NCI-H1417 treated with DMSO at 0.1 percent for 48 hours (cell line): ENCODE measurements around the gene SH3RF2.
"Not testable (repeated sequence)": the region's sequence is repeated elsewhere in the genome, so short reads cannot be mapped to it uniquely, and the experiment has no call there.

Experiments
- DNase-seq: peaks from one replicate; lab custom pipeline; 2025; lab: John Stamatoyannopoulos, UW

The SH3RF2 gene, protein sequence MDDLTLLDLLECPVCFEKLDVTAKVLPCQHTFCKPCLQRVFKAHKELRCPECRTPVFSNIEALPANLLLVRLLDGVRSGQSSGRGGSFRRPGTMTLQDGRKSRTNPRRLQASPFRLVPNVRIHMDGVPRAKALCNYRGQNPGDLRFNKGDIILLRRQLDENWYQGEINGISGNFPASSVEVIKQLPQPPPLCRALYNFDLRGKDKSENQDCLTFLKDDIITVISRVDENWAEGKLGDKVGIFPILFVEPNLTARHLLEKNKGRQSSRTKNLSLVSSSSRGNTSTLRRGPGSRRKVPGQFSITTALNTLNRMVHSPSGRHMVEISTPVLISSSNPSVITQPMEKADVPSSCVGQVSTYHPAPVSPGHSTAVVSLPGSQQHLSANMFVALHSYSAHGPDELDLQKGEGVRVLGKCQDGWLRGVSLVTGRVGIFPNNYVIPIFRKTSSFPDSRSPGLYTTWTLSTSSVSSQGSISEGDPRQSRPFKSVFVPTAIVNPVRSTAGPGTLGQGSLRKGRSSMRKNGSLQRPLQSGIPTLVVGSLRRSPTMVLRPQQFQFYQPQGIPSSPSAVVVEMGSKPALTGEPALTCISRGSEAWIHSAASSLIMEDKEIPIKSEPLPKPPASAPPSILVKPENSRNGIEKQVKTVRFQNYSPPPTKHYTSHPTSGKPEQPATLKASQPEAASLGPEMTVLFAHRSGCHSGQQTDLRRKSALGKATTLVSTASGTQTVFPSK

DNA sequence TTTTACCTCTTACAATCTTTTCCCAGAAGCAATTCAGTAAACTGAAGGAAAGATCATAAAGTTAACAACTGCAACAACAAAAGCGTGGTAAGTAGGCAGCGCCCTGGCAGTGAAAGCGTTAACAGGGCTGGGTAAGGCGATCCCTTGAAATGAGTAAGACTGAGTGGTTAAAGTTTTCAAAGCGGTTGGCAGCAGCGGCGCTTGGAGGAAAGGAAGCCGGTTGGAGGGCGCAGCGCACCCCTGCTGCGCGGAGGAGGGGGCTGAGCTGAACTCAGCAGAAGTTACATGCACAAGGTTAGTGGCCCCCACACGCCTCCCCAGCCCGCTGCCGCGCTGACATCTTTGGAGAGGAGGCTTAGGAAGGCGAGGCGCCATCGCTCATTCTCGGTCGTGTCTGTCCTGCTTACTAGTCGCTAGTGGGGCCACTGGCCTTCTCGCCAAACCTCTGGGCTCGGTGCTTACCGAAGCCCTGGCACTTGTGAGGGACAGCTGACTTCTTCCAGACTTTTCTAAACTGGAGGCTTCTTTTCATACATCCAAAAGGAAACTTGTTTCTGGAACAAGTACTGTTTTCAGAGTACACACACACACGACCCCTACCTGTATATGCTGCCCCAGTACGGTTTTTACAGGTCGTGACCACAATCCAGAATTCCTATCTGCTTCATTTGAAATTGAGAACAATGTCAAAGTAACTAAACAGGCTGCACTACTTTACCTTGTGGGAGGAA lies at the start of gene SH3RF2:
SH3RF2 (plus strand) TSS at position 178 of the 731 bp plus-strand sequence. CDS start 1,351 bp downstream, outside the sequence.
- no peak for DNase-seq

DNA sequence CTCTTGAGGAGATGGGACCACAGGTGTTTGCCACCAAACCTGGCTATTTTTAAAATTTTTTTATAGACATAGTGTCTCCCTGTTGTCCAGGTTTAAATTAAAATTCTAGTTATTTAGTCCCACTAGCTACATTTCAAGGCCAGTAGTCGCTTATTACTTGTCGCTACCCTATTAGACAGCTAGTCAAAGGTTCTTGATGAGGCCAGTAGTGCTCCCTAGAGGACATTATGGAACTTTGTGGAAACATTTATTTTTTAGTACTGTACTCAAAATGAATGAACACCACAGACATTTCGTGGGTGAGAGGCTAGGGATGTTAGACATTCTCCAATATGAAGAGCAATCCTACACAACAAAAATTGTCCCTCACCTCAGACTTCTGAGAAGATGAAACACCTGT lies 49.2 kb upstream of the SH3RF2 start:
- DNase-seq = no peak

DNA sequence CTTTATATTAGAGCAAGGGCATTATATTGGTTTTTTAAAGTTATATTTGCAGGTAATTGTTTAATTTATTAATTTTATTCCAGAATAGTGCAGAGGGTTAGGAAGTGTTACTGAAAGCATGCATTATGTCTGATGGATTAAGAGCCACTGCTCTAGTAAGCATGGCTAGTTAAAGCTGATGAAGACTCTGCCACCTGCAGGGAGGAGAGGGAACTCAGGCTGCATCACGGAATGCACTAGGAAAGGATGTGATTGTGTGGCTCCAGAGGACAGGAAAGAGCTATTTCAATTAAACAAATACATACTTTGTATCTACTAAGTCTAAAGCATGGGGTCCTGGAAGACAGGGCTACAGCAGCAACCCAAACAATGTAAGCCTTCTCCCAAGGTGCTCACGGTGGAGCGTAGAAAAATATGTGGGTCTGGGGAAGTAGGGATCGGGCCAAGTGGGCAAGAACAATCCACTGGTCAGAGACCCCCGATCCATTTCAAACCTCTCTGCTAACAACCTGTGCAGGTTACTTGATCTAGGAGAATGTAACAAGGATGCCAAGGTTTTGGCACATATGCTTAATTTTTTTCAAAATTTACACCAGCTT lies 48.3 kb upstream of the SH3RF2 start:
- DNase-seq = no peak

DNA sequence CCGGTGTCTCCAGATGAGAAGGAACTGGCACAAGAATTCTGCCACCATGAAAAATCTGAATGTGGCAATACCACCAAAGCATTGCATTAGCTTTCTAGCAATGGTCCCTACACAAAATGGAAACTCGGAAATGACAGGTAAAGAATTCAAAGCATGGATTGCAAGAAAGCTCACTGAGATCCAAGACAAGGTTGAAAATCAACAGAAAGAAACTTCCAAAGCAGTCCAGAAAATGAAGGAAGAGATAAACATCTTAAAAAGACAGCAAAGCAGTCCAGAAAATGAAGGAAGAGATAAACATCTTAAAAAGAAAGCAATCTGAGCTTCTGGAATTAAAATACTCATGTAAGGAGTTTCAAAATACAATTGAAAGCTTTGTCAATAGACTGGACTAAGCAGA lies 46.8 kb upstream of the SH3RF2 start:
- DNase-seq = no peak

DNA sequence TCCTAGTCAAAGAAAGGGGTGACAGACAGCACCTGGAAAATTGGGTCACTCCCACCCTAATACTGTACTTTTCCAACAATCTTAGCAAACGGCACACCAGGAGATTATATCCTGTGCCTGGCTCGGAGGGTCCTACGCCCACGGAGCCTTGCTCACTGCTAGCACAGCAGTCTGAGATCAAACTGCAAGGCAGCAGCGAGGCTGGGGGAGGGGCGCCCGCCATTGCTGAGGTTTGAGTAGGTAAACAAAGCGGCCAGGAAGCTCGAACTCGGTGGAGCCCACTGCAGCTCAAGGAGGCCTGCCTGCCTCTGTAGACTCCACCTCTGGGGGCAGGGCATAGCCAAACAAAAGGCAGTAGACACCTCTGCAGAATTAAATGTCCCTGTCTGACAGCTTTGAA lies 45.0 kb upstream of the SH3RF2 start:
- not testable (repeated sequence) for DNase-seq

DNA sequence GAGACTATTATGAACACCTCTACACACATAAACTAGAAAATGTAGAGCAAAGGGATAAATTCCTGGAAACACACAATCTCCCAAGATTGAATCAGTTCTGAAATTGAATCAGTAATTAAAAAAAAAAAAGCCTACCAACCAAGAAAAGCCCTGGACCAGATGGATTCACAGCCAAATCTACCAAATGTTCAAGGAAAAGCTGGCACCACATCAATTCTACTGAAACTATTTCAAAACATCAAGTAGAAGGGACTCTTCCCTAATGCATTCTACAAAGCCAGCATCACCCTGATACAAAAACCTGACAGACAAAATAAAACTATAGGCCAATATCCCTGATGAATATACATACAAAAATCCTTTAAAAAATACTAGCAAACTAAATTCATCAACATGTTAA lies 38.2 kb upstream of the SH3RF2 start:
- no peak for DNase-seq

DNA sequence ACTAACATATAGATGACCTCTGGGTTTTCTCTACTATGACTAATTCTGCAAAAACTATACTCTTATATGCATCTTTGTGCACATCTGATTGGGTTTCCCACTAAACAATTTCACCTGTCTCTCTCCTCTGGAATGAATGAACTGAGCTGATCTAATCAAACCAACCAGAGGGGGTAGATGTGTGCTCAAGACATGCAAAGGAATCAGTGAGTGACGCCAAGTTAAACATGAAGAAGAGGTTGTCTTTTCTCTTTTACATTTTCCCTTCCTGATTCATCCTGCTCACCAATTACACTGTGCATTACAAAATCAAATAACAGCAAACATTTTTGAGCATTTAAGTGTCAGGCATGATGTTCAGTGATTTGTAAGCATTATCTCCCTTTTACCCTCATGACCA lies 34.0 kb upstream of the SH3RF2 start:
- DNase-seq = no peak

DNA sequence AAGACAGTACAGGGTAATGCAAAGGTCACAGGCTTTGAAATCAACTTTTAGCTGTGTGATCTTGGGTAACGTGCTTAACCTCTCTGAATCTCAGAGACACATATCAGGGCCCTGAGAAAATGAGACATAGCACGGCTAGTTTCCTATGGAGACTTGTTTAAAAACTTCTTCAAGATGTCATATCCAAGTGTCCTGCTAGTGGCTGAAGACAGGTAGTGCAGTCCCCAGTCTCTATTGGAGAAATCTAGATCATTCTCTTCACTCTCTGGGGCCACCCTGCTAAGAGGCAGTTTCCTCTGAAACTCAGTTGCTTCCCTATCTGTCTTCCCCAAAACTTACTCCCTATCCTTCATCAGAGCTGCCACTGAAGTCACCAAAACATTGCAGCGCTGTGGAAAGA lies 33.3 kb upstream of the SH3RF2 start:
- no peak for DNase-seq

DNA sequence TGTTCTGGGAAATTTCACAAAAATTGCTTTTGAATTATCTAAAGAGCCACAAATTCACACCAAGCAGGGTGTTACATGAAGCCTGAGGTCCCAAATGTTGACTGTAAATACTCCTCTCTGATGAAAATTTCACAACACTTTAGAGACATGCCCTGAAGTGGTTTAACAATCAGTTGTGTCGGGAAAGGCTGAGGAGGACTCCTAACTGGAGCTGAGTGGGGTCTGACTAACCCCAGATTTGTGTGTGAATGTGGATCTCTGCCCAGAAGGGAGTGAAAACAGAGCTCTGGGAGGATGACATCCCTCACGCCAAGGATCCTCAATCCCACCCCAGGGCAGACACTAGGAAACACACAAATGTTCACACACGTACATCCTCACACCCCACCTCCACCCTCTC lies 32.5 kb upstream of the SH3RF2 start:
- no peak for DNase-seq

DNA sequence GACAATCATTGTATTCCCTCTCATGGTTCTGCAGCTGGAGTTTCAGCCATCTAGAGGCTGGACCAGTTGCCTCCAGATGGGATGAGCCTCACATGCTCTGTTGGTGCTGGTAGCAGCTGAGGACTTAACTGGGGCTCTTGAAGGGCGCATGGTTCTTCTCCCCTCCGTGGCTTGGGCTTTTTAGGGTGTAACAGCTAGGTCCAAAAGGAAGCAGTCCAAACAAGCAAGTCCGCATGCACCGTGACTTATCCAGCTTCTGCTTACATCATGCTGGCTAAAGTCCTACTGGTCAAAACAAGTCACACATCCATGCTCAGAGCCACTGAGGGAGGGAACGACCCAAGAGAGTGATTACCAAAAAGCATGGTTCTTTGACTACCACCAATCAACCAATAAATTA lies 31.6 kb upstream of the SH3RF2 start:
- no peak for DNase-seq

DNA sequence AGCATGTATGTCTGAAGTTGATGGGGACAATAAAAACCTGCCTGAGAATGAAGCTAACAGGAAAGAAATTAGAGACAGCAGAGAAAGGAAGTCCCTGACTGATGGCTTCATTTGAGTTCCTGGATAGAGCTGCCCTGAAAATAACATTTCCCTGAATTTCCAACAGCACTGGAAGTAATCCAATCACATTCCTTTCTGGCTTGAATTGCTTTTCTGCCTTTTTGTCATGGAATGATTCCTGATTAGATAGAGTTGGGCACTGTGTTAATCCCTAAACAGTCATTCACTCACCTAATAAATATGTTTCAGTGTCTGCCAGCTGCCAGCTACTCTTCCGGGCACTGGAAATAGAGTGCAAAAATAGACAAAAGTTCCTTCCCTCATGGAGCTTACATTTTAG lies 30.0 kb upstream of the SH3RF2 start:
- no peak for DNase-seq

DNA sequence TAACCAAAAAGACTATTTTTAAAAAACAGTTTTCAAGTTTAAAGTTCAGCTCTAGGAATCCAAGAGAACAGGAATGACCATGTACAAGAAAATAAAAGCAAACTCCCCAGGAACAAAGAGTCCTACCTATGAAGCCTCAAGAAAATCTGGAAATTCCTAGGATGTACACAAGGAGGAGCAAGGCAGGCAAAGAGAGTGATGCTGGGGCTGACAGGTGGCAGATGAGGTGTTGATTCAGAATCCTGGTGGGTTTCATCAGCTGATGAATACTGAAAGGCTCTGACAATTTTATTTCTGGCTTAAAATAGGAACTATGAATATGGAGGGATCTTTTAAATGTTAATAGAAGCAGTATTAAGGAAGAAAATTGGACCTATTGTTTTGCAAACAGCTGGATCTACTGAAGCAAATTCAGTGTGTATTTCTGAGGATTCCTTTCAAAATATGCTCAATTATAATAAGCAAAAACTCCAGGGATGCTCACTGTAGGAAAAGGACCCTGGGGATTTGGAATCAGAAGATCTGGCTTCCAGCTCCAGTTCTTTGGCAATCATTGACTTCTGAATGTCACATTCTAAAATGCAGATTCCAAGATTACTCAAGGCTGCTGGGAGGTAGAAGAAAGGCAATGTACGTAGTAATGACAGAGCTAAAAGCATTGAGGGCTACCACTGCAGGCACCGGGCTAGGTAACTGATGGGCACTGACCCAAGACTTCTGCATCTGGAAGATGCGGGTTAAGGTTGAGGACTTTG lies 28.0 kb upstream of the SH3RF2 start:
- DNase-seq = no peak

DNA sequence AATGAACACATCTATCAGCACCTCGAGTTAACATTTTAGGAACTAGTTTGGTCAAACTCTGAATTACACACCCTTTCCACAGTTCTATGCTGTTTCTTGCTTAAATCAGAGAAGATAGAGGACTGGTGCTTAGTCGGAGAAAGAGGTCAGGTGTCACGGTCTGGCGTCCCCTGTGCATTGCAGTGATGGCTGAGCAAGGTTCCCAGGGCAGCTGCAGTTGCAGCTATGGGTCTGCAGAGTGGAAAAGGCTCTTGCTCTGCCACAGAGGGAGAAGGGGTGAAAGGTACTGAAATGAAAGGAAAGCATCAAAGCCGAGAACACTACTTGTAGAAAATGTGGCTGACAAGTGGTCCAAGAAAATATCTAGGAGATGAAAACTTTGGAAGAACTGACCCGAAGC lies 25.2 kb upstream of the SH3RF2 start:
- DNase-seq = no peak

DNA sequence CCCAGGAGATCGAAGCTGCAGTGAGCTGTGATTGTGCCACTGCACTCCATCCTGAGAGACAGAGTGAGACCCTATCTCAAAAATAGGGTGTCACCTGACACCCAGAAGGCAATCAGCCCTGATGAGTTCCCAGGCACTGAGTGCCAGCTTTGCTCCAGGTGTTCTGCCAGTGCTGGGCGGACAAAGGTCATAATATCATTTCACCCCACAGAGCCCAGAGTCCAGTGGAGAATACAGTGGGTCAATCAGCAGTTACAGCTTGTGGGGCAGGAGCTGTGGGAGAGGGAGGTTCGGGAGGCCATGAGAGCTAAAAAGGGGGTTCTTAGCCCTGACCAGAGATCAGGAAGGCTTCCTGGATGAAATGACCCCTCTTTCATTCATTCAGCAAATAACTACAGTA lies 24.4 kb upstream of the SH3RF2 start:
- no peak for DNase-seq

DNA sequence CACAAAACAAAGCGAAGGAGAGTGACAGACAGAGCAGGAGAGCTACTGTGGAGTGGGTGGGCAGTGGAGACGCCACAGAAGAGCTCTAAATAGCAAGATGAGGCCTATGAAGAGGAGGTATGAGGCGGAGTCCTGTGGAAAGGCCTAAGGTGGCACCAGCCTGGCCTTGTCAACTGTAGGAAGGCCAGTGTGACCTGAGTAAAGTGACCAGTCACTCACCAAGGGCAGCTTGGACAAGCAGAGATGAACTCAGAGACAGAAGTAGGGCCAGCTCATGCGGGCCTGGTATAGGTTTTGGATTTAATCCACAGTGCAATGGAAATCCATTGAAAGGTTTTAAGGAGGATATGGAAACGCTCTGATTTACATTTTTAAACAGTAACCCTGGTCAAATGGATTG lies 23.8 kb upstream of the SH3RF2 start:
- no peak for DNase-seq

DNA sequence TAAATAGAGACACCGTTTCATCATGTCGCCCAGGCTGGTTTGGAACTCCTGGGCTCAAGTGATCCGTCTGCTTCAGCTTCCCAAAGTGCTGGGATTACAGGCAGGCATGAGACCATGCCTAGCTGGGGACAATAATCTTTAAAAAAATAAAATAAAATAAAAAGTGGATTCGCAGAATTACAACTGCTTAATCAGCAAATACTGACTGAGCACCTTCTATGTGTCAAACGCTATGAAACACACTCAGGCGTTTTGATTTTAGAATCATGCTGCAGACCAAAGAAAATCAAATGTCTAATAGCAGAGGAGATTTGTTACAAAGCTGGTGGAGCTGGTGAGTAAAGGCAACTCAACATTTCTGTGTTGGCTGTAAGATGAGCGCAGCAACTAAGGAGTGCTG lies 22.7 kb upstream of the SH3RF2 start:
- no peak for DNase-seq

DNA sequence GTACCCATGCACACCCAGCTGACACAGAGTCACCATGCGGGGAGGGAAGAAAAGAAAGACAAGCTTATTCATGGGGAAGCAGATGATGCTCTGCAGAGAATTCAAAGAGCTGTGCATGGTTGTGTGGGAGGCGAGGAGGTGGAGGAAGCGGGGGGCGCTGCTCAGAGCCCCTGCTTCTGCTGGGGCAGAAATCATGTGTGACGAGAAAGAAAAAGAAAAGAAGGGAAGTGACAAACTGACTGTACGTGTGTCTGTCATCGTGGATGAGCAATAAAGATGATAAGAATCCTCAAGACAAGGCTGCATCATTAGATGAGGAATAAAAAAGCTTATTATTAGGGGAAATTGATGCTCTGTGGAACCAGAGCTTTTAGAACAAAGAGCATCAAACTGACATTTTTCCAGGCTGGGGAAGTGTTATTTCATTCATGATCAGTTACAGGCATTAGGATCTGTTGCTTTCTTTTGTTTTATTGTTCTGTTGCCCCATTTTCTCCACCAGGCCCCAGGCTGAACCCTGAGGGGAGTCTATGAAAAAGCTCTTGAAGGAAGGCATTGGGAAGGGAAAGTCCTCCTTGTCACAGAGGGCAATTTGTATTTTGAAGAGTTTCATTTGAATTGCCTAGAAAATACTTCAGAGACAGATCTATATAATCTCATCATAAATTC lies 20.3 kb upstream of the SH3RF2 start:
- DNase-seq = no peak

DNA sequence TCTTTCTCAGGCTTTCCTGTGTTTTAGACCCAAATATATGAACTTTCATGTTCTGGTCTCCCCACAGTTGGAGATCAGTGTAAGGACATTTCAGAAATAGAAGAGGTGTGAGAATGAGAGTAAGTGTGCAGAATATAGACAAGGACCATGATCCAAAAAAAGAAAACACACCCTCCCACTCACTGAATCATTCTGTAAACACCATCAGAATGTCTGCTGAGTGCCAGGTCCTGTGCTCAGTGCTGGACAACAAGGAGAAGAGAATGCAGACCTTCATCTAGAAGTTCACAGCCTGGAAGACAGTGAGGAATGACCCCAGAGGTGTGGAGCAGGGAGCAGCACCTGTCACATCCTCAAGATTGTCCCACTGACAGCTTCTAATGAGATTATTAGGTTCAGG lies 19.1 kb upstream of the SH3RF2 start:
- no peak for DNase-seq

DNA sequence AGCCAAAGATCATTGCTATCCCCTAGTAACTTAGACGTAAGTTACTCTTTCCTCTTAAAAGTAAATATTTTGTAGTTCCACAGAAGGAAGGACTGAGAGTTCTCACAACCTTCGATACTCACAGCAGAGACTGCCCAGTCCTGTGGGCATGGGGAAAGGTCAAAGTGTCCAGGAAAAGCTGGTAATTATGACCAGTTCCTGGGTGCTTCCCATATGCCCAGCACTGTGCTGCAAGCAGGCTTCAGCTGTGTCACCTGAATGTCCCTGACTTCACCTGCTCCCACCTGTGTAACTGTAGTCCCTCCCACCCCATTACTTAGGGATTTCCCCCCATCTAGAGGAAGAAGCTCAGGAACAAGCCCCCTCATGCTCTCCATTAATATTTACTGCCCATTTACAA lies 18.0 kb upstream of the SH3RF2 start:
- DNase-seq = no peak

DNA sequence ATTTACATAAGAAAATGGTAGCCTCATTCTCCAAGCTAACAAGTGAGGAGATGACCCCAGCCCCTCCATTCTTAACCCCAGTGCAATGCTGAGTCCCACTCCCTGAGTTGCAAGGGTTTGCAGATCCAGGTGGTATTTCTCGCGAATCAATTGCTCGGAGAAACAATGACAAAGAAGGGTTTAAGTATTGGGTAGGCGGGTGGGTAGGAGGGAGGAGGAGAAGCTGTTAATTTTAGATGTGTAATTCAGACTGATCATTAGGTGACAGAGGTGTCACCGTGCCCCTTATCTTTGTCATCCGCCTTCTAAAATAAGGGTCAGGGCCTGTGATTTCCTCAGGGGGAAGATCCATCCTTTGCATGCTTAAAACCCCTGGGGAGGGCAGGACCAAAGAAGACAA lies 17.0 kb upstream of the SH3RF2 start:
- no peak for DNase-seq

DNA sequence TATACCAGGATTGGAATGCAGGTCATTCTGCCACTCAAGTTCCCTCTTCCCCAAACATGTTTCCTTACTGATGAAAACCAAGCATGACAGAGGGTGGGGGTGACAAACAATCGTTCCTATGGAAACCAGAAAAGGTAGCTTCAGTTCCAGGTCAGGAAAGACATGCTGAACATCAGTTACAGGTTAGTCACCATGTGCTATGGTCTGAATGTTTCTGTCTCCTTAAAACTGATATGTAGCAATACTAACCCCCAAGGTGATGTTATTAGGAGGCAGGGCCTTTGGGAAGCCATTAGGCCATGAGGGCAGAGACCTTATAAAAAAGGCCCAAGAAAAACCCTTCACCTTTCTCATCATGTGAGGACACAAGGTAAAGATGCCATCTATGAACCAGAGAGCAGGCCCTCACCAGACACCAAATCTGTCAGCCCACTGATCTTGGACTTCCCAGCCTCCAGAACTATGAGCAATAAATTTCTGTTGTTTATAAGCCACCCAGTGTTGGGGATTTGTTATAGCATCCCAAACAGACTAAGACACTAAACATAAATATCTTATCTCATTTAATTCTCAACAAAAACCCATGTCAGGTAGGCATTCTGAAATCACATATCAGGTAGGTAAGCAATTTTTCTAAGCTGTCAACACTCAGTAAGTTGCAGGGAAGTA lies 15.7 kb upstream of the SH3RF2 start:
- DNase-seq = no peak
